ENCODE results near the gene OSGEP.

DNA sequence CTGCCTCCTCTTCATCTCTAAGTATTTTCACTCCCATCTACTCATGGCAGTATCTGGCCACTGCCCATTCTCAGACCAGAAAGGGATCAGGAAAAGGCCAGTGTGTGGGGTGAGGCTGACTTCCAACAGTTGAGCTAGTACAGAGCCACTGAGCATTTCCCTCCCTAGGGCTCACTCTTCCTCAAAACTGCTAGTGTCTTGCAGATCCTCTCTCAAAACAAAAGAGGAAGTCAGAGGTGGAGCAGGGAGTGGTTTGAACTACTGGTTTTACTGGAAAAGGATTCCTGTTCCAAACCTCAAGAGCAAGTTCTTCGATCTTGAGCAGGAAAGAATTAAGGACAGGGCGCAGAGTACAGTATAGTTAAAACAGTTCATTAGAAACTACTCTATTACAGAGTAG lies 39.0 kb upstream of the OSGEP start:
- TF ChIP-seq ZNF280B (CRISPR knock-in tag; IDR thresholded peaks at IDR 0.05; ENCODE audit: borderline replicate concordance) = no peak
- TF ChIP-seq ZBTB40 (IDR thresholded peaks at IDR 0.05) = no peak
- no peak for TF ChIP-seq ZBTB40 (CRISPR knock-in tag; IDR thresholded peaks at IDR 0.05)
- no peak for TF ChIP-seq REST (IDR thresholded peaks at IDR 0.05; ENCODE audit: borderline replicate concordance in 1 of 2, low read depth in 1 of 2, low read length in 2 of 2)
- no peak for TF ChIP-seq FOXJ3 (CRISPR knock-in tag; IDR thresholded peaks at IDR 0.05; ENCODE audit: borderline replicate concordance)
- no peak for TF ChIP-seq ZNF652 (CRISPR knock-in tag; IDR thresholded peaks at IDR 0.05; ENCODE audit: borderline replicate concordance, low read depth)
- no peak for TF ChIP-seq ERF (CRISPR knock-in tag; IDR thresholded peaks at IDR 0.05)
- TF ChIP-seq WIZ (CRISPR knock-in tag; IDR thresholded peaks at IDR 0.05) = no peak
- TF ChIP-seq HCFC1 (IDR thresholded peaks at IDR 0.05; ENCODE audit: low read depth, low read length) = no peak
- TF ChIP-seq NFATC3 (CRISPR knock-in tag; IDR thresholded peaks at IDR 0.05) = no peak
- no peak for TF ChIP-seq CTCF (CRISPR knock-in tag; IDR thresholded peaks at IDR 0.05)
- TF ChIP-seq ZNF619 (CRISPR knock-in tag; IDR thresholded peaks at IDR 0.05) = no peak
